IMR-90 (cell line): Measurements from ENCODE around the gene PRKAG2. TPM values are rescaled to one million over a fixed set of nuclear protein-coding genes. Genes with fewer than 3 reads are reported as not detected.

Source experiments
- ATAC-seq: fragments of 200-7000 bp; cut with Tn5 transposase; 2 replicates; pipeline ENCODE4 v1.9.1; 2020; ENCODE audit warnings: low read depth, mild to moderate bottlenecking, moderate library complexity
- BruUV-seq: library from RNA; stranded (reverse); fragments of 400-500 nt; replicated peaks from 2 replicates; lab custom pipeline; 2021; lab: Mats Ljungman, UMichigan
- CTCF ChIA-PET: fragments of 300-600 bp; formaldehyde crosslinking; extraction: SDS; loops from one replicate; lab custom pipeline; 2021; ENCODE audit warnings: antibody characterized with exemption; lab: Yijun Ruan, JAX
- POLR2A ChIA-PET: fragments of 300-600 bp; sonication (Branson Sonifier 250); formaldehyde crosslinking; loops from one replicate; lab custom pipeline; 2022; ENCODE audit warnings: antibody characterized with exemption; ENCODE audit not compliant: unreplicated experiment; lab: Charles Lee
- DNase-seq: peaks from one replicate; pipeline ENCODE4 v3.0.0; 2013
- H2AFZ ChIP-seq: replicated peaks from 2 replicates; pipeline ENCODE3; 2013; ENCODE audit warnings: low read length, mild to moderate bottlenecking; ENCODE audit not compliant: poor library complexity
- H2AK5ac ChIP-seq: 2 replicates; pipeline ENCODE4 v1.6.1; 2013; ENCODE audit warnings: low read depth, low read length, inconsistent platforms
- H2AK9ac ChIP-seq: replicated peaks from 2 replicates; pipeline ENCODE3; 2013; ENCODE audit warnings: mild to moderate bottlenecking, low read depth, low read length, moderate library complexity; ENCODE audit not compliant: poor library complexity
- H2BK120ac ChIP-seq: 2 replicates; pipeline ENCODE4 v1.6.1; 2013; ENCODE audit warnings: low read depth, low read length, inconsistent platforms
- H2BK15ac ChIP-seq: 3 replicates; pipeline ENCODE4 v1.6.1; 2013; ENCODE audit warnings: low read depth, low read length, inconsistent platforms
- H2BK20ac ChIP-seq: 2 replicates; pipeline ENCODE4 v1.6.1; 2013; ENCODE audit warnings: low read depth, mild to moderate bottlenecking, inconsistent platforms, low read length, moderate library complexity
- H2BK5ac ChIP-seq: 2 replicates; pipeline ENCODE4 v1.6.1; 2013; ENCODE audit warnings: mild to moderate bottlenecking, low read depth, low read length, inconsistent platforms; ENCODE audit not compliant: poor library complexity, severe bottlenecking
- H3K14ac ChIP-seq: replicated peaks from 2 replicates; pipeline ENCODE4 v1.6.1; 2013; ENCODE audit warnings: low read depth, low read length, inconsistent platforms
- H3K18ac ChIP-seq: 2 replicates; pipeline ENCODE4 v1.6.1; 2013; ENCODE audit warnings: low read depth, low read length, control low read depth
- H3K23ac ChIP-seq: 2 replicates; pipeline ENCODE4 v1.6.1; 2013; ENCODE audit warnings: low read depth, low read length, inconsistent platforms
- H3K27ac ChIP-seq: 2 replicates; pipeline ENCODE4 v1.5.1; 2013; ENCODE audit warnings: mild to moderate bottlenecking, control low read depth, low read length; ENCODE audit not compliant: insufficient read depth
- H3K27me3 ChIP-seq: 2 replicates; pipeline ENCODE4 v1.6.1; 2013; ENCODE audit warnings: low read length; ENCODE audit not compliant: control insufficient read depth, insufficient read depth
- H3K36me3 ChIP-seq: 2 replicates; pipeline ENCODE4 v1.6.1; 2013; ENCODE audit warnings: low read length, mixed read lengths; ENCODE audit not compliant: control insufficient read depth, insufficient read depth
- H3K4ac ChIP-seq: 2 replicates; pipeline ENCODE4 v1.6.1; 2013; ENCODE audit warnings: low read depth, low read length, inconsistent platforms
- H3K4me1 ChIP-seq: 2 replicates; pipeline ENCODE4 v1.6.1; 2013; ENCODE audit warnings: low read length, mixed read lengths; ENCODE audit not compliant: control insufficient read depth, insufficient read depth
- H3K4me2 ChIP-seq: 2 replicates; pipeline ENCODE4 v1.6.1; 2013; ENCODE audit warnings: low read depth, mild to moderate bottlenecking, control low read depth, low read length, moderate library complexity
- H3K4me3 ChIP-seq: 2 replicates; pipeline ENCODE4 v1.5.1; 2013; ENCODE audit warnings: low read depth, mild to moderate bottlenecking, control low read depth, low read length, moderate library complexity; ENCODE audit not compliant: insufficient read depth
- H3K56ac ChIP-seq: 2 replicates; pipeline ENCODE4 v1.6.1; 2013; ENCODE audit warnings: low read length, inconsistent platforms; ENCODE audit not compliant: insufficient read depth; ENCODE audit errors: extremely low read depth
- H3K79me1 ChIP-seq, 2 experiments: 2 replicates each; pipeline ENCODE4 v1.6.1; 2013; ENCODE audit warnings: low read length in 2 of 2, inconsistent platforms in 1 of 2, low read depth in 1 of 2
- H3K9ac ChIP-seq: 2 replicates; pipeline ENCODE4 v1.6.1; 2013; ENCODE audit warnings: low read depth, low read length, control low read depth
- H3K9me1 ChIP-seq: 2 replicates; pipeline ENCODE4 v1.6.1; 2013; ENCODE audit warnings: low read length, inconsistent platforms; ENCODE audit not compliant: insufficient read depth
- H3K9me3 ChIP-seq: 2 replicates; pipeline ENCODE4 v1.6.1; 2013; ENCODE audit warnings: low read length; ENCODE audit not compliant: control insufficient read depth, insufficient read depth
- H4K20me1 ChIP-seq: 2 replicates; pipeline ENCODE4 v1.6.1; 2013; ENCODE audit warnings: low read length, inconsistent platforms; ENCODE audit not compliant: insufficient read depth
- H4K5ac ChIP-seq: 2 replicates; pipeline ENCODE4 v1.6.1; 2013; ENCODE audit warnings: mild to moderate bottlenecking, low read depth, low read length, control low read depth
- H4K8ac ChIP-seq, 2 experiments: 2 replicates each; pipeline ENCODE4 v1.6.1; 2013; ENCODE audit warnings: low read depth in 2 of 2, low read length in 2 of 2, control low read depth in 1 of 2, inconsistent platforms in 1 of 2
- H4K91ac ChIP-seq: 2 replicates; pipeline ENCODE4 v1.6.1; 2013; ENCODE audit warnings: low read depth, low read length, inconsistent platforms; ENCODE audit not compliant: insufficient read depth
- MXI1 ChIP-seq: IDR thresholded peaks from 2 replicates; pipeline ENCODE4 v1.6.1; 2012; ENCODE audit warnings: low read depth, mild to moderate bottlenecking, low read length, moderate library complexity, borderline replicate concordance
- WGBS, 2 experiments: methylation state at CpG; one replicate each; pipeline versions ENCODE4 v1.1.5 to v1.1.7; 2013; ENCODE audit warnings: missing lambda C conversion rate in 2 of 2; ENCODE audit not compliant: insufficient read length in 1 of 2; ENCODE audit errors: extremely low coverage in 2 of 2; 5-methylcytosine and 5-hydroxymethylcytosine counted together
- dilution Hi-C: fragments of 300-500 bp; cut with HindIII; formaldehyde crosslinking; loops from one replicate; pipeline ENCODE4 v1.14.3; 2018; ENCODE audit warnings: low sequenced_read_pairs; ENCODE audit not compliant: unreplicated experiment
- in situ Hi-C: fragments of 300-500 bp; cut with MboI; formaldehyde crosslinking; loops from 3 replicates; pipeline ENCODE4 v1.14.3; 2019; ENCODE audit warnings: low sequenced_read_pairs, inconsistent platforms, mixed read lengths
- intact Hi-C: fragments of 100-400 bp; cut with micrococcal nuclease; formaldehyde crosslinking; loops from 2 replicates; pipeline ENCODE4 v1.10.0; 2022
- polyA plus RNA-seq, 3 experiments: library from polyadenylated mRNA; depleted of rRNA; stranded (reverse); fragments of >200 nt; gene quantifications; 2 replicates each; pipeline ENCODE4 v1.2.3, GENCODE V29; 2012; ENCODE audit warnings: low replicate concordance in 1 of 3
- total RNA-seq: library from RNA; depleted of rRNA; stranded (reverse); fragments of >200 nt; gene quantifications from 2 replicates; pipeline ENCODE4 v1.2.3, GENCODE V29; 2012
- TF ChIP-seq, protein P1 (sequence below): fragments of 150-350 bp; IDR thresholded peaks from 2 replicates; pipeline ENCODE4 v1.6.1; 2017; ENCODE audit warnings: mild to moderate bottlenecking, antibody characterized with exemption, low read length, low read depth
- TF ChIP-seq, protein P2 (sequence below): fragments of 150-350 bp; IDR thresholded peaks from 2 replicates; pipeline ENCODE4 v1.6.1; 2016; ENCODE audit warnings: low read depth, mild to moderate bottlenecking, low read length, moderate library complexity, borderline replicate concordance

The PRKAG2 gene
- total and polyA plus RNA-seq, 2 of the 4 experiments (the other 2 are of a cell fraction), result 15.4 to 21.6 TPM

DNA sequence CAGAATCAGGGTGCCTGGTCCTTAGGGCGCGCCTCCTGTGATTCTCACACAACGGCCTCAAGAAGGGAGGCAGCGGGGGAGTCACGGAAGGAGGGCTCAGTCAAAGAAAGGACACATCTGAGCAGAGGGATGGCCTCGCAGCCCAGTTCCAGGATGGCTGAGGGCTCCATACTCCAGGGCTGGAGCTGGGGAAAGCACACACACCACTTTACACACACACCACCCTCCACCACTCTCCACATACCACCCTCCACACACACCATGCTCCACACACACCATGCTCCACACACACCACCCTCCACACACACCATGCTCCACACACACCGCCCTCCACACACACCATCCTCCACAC, 22.2 kb downstream of the PRKAG2 start:
- no peak overlapping the region for H4K5ac ChIP-seq
- no peak overlapping the region for H2AK9ac ChIP-seq
- DNase-seq, result no peak
- no peak overlapping the region for H2BK15ac ChIP-seq
- POLR2A ChIA-PET, result no interaction called here
- H2AK5ac ChIP-seq, result no peak overlapping the region
- intact Hi-C loops, result no loop called here
- no peak for ATAC-seq
- H4K8ac ChIP-seq, result no peak overlapping the region
- no peak overlapping the region for H3K18ac ChIP-seq
- no peak overlapping the region for H2BK5ac ChIP-seq
- no peak overlapping the region for H3K4me2 ChIP-seq
- H3K79me1 ChIP-seq, result no peaks in the 10 kb centered on the region
- H2BK20ac ChIP-seq, result no peak overlapping the region
- H4K91ac ChIP-seq, result no peak overlapping the region
- H3K56ac ChIP-seq, result no peak overlapping the region
- 100% methylated on average over 2 of the region's 7 CpGs; no CpG with 5 or more reads in 1 of the 2 experiments for WGBS, 2 experiments
- H3K27ac ChIP-seq, result no peak overlapping the region
- dilution Hi-C loops, result no loop called here
- H3K23ac ChIP-seq, result no peak overlapping the region
- in situ Hi-C loops, result no loop called here
- no TSS peak for BruUV-seq
- no peak overlapping the region for H2BK120ac ChIP-seq
- H3K4me1 ChIP-seq, result no peaks in the 10 kb centered on the region
- H3K4me3 ChIP-seq, result no peak overlapping the region
- CTCF ChIA-PET, result no interaction called here
- no peaks in the 10 kb centered on the region for H4K20me1 ChIP-seq
- no peak overlapping the region for H2AFZ ChIP-seq
- peaks cover 42% of the 10 kb centered on the region for H3K27me3 ChIP-seq
- no peak overlapping the region for H3K14ac ChIP-seq
- no peak overlapping the region for H3K9ac ChIP-seq
- H3K9me1 ChIP-seq, result no peaks in the 10 kb centered on the region
- no peaks in the 10 kb centered on the region for H3K9me3 ChIP-seq
- TF ChIP-seq, protein P1, sequence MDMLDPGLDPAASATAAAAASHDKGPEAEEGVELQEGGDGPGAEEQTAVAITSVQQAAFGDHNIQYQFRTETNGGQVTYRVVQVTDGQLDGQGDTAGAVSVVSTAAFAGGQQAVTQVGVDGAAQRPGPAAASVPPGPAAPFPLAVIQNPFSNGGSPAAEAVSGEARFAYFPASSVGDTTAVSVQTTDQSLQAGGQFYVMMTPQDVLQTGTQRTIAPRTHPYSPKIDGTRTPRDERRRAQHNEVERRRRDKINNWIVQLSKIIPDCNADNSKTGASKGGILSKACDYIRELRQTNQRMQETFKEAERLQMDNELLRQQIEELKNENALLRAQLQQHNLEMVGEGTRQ, result no peak
- no peak for TF ChIP-seq MXI1
- TF ChIP-seq, protein P2, sequence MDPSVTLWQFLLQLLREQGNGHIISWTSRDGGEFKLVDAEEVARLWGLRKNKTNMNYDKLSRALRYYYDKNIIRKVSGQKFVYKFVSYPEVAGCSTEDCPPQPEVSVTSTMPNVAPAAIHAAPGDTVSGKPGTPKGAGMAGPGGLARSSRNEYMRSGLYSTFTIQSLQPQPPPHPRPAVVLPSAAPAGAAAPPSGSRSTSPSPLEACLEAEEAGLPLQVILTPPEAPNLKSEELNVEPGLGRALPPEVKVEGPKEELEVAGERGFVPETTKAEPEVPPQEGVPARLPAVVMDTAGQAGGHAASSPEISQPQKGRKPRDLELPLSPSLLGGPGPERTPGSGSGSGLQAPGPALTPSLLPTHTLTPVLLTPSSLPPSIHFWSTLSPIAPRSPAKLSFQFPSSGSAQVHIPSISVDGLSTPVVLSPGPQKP, result no peak
- H3K4ac ChIP-seq, result no peak overlapping the region
- no peaks in the 10 kb centered on the region for H3K36me3 ChIP-seq
